OCI-LY1 (cell line): Measurements from ENCODE around the gene PLXNA2.

ENCODE experiments used
- CTCF ChIP-seq: fragments of 200-600 bp; sonication (generic), shearing (Covaris generic); IDR thresholded peaks from 2 replicates; pipeline ENCODE4 v1.5.1; 2017; ENCODE audit warnings: mild to moderate bottlenecking, antibody characterized with exemption, low read length, moderate library complexity, mixed read lengths
- EZH2 ChIP-seq: fragments of 200-600 bp; sonication (generic), shearing (Covaris generic); IDR thresholded peaks from 2 replicates; pipeline ENCODE4 v1.8.0; 2017; ENCODE audit warnings: borderline replicate concordance, mixed run types, mild to moderate bottlenecking, antibody characterized with exemption, low read length, moderate library complexity, mixed read lengths

GRCh38 chr1:207998691-207999090 lies 245.5 kb downstream of the PLXNA2 start:
- no peak for TF ChIP-seq CTCF
- no peak for TF ChIP-seq EZH2
